ENCODE measurements around the gene PCYT2.

DNA sequence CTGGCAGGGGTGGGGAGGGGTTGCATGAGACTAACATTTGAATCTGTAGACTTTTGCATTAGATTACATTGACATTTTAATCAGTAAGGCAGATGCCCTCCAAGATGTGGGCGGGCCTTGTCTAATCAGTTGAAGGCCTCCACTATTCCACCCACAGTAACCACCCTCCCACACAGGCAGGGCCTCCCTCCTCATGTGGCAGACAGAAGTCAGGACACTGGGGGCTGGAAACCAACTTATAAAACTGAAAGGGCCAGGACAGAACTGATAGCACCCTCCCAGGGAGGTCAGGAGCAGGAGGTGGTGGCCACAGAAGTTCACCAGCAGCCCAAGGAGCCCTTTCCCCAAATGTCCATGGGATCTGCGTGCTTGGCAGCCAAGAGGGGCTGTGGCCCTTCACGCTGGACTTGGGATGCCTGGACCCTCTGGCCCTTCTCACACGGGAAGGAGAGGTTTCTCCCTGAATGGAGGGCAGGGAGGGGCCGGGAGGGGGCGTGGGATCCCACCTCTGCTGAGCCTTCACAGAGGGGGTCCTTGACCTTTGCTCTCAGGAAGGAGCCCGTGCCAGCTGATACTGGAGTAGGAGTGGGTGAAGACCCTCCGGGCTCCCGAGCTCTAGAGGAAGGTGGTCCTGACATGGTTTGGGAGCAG is 21.3 kb upstream of the PCYT2 start:
- TF ChIP-seq CTCF (IDR thresholded peaks at IDR 0.05) (no peak), POLR2AphosphoS5 (IDR thresholded peaks at IDR 0.05) (no peak)
